ENCODE measurements around the gene RPS3.

GRCh38 chr11:75447415-75447814 lies 48.1 kb downstream of the RPS3 start:
- TF ChIP-seq COPS2 (conservative IDR thresholded peaks at IDR 0.05): no peak
- no peak for TF ChIP-seq CTCF (IDR thresholded peaks at IDR 0.05 in 2 of 3, conservative IDR thresholded peaks at IDR 0.05 in 1 of 3; ENCODE audit: insufficient read depth in 2 of 3, low read depth in 1 of 3, low read length in 3 of 3)
- TF ChIP-seq IRF2 (CRISPR knock-in tag; IDR thresholded peaks at IDR 0.05): no peak
- no peak for TF ChIP-seq TBL1XR1 (IDR thresholded peaks at IDR 0.05; ENCODE audit: low read length in 2 of 2)
- no peak for TF ChIP-seq ESRRA (IDR thresholded peaks at IDR 0.05; ENCODE audit: borderline replicate concordance, low read depth)
- no peak for TF ChIP-seq ZNF592 (IDR thresholded peaks at IDR 0.05)
- no peak for TF ChIP-seq HDAC1 (IDR thresholded peaks at IDR 0.05)

Measured in K562 (cell line).